GM12872 (cell line): ENCODE measurements around the gene CMSS1.

ENCODE experiments used
- TF ChIP-seq, protein P1 (sequence below): IDR thresholded peaks from 3 replicates; pipeline ENCODE4 v1.5.1; 2011; ENCODE audit warnings: low read depth, mild to moderate bottlenecking, low read length, moderate library complexity; ENCODE audit not compliant: insufficient read depth

Gene CMSS1

DNA sequence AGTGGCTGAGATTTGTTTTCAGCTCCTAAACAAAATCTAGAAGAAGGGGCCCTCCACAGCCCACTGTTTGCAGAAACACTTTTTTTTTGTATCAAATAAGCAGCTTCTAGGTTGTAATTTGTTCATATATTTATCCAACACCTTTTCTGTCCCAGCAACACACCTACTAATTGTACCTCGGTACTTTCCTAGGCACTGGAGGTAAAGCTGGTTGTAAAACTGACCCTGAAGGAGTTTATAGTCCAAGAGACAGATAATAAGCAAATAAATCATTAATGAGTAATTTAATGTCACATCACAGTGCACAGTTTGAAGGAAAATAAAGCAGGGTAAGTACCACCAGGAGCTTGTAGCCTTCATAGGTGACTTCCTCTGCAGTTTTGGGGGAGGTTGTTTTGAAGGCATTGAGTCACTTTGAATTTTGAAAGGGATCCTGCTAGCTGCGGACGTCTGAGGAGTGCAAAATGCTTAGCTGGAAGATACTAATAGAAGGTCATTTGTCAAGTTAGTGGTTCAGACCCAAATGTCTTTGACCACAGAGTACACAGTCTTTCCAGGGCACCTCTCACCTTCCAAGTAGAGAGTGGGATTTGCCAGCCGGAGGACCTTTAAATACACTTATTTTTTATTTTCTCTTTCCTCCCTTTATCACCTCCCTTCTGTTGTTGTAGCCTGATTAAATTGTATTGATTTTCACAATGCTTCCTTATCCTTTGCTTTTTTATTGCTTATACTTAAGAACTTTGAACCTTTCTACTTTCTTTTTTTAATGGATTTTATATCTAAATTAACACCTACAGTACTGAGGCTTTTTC, 53.8 kb downstream of the CMSS1 start:
- TF ChIP-seq, protein P1, sequence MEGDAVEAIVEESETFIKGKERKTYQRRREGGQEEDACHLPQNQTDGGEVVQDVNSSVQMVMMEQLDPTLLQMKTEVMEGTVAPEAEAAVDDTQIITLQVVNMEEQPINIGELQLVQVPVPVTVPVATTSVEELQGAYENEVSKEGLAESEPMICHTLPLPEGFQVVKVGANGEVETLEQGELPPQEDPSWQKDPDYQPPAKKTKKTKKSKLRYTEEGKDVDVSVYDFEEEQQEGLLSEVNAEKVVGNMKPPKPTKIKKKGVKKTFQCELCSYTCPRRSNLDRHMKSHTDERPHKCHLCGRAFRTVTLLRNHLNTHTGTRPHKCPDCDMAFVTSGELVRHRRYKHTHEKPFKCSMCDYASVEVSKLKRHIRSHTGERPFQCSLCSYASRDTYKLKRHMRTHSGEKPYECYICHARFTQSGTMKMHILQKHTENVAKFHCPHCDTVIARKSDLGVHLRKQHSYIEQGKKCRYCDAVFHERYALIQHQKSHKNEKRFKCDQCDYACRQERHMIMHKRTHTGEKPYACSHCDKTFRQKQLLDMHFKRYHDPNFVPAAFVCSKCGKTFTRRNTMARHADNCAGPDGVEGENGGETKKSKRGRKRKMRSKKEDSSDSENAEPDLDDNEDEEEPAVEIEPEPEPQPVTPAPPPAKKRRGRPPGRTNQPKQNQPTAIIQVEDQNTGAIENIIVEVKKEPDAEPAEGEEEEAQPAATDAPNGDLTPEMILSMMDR, result no peak

DNA sequence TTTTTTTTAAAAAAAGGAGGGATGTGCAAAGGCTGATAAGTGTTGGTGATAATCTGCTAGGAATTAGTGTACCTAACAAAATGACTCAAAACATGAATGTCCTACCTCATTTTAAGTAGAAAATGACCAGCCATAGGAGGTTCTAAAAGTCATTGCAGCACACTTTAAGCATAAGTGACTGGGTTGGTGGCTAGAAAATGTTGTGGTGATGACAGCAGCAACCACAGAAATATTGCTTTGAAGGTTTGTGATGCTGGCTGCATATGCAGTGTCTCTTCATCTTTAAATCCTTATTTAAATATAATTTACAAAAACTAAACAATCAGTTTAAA, 55.2 kb downstream of the CMSS1 start:
- TF ChIP-seq, protein P1, result no peak

DNA sequence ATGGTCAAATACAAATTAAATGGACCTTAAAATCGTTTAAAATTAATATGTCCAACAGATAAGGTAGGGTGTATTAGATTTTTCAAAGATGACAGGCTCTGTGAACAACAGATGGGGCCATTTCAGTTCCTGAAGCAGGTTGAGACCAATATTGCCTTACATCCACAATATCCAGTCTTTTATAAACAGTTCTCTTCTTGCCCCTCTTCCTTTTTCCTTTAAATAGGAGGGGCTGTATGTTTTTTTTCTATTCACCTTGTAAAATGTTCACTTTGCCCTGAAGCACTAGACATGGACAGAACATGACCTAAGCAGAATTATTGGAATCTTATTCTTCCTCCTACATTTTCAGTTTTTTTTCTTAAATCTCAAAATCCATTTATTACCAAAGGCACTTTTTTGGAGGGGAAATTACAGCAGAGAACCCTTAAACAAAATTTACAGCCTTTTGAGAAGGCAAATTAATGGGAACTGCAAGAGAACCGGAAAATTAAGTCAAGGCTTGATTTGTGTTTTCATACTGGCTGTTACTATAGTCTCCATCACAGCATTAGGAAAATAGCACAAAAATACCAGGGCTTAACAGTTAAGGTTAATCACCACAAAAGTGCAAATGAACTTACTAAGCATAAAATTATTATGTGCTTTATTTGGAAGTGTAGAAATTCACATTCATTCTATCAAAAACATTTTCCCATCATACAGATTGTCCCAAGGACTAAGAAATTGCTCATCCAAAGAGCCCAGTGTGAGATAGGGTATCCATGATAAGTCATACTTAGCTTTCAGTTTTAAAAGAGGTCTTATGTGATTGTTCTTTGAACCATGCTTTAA, 55.8 kb downstream of the CMSS1 start:
- TF ChIP-seq, protein P1, result no peak

DNA sequence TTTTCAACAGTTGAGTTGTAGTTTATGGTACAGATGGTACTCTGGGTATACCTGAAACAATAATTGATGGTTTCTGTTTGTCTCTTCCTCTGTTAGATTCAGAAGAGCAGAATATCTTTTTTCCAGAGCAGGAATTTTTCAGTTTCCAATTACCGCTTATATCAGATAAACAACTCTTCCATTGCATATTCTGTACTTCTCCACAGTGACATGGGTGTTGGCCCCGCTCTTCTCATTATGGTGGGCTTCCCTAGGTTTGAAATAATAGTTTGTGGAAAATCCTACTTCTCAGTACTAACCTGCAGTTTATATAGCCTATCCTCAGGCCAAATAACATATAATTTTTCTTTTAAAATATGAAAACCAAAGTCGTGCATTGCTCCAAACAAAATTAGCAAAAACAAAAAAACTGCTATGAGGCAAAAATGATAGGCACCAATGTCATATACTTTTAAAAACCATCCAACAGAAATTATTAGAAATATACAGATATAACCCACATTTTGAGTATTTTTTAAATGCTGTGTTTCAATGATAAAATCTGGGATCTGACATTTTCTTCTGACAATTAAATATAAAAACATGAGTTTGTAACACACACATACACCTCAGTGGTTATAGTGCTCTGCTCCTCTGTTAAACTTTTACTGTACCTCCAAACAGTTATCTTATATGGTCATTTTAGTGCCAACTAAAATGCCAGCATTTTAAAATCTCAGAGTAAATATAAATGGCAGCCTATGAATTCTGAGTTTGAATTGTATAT, 56.8 kb downstream of the CMSS1 start:
- TF ChIP-seq, protein P1, result no peak

DNA sequence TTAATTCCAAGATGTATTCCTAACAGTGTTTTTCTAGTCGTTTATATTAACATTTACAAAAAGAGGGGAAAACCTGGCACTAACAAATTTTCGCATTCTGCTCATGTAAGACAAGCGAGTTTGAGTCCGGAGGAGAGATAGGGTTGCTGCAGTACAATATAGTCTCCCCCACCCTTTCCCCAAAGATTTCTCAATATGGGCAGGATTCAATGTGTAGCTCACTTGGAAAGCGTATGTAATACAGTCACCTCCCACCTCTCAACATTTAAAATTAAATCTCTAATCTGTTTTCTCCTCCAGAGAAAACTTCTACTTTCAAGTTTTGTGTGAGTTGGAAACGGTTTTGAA, 57.9 kb downstream of the CMSS1 start:
- TF ChIP-seq, protein P1, result no peak

DNA sequence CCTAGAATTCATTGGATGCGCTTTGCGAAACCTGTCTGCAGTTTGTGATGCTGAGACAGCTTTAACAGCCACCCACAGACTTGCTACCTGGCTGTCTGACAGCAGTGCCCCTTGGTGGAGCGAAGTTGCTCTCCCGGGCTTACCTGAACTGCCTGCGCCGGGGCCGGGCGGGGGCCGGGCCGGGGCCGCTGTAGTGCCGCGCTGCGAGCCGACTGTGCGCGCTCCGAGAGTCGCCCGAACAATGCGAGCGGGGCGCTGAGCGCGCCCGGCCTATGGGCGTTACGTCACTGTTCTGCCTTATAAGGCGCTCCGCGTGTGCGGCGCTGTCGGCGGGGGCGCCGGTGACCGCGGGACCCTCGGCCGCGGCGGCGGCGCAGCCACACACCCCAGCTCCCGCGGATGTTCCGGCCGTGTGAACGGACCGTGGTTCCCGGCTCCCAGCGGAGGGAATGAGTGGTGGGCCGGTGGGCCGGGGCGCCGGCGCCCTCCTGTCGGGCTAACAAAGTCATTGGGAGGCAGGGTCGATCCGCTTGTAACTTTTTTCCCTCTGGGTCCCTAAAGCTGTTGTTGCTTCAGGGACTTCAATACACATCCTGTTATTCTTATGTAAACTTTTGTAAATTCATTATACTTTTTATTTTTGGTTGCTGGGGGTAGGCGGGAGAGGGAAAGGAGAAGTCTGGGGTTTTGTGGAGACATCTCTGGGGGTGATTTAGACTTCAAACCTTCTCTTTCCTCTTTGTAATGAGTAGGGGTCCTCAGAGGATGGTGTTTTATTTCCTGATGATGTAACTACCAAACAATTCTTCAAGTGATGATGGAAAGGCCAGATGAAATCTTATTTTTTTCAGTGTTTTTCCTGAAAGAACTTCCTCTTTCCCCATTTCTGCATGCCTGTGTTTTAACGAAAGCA, 58.5 kb downstream of the CMSS1 start:
- TF ChIP-seq, protein P1, result no peak
